Heart left ventricle (tissue), 13 donors: ENCODE results near the gene TMEM43.

Experiments used
- CTCF ChIP-seq, 12 donors: fragments of 200-600 bp; sonication (generic) in 4 of 12; IDR thresholded peaks; one replicate each; pipeline versions ENCODE4 v1.5.0 to v1.8.0; 2018 to 2022; ENCODE audit warnings: antibody characterized with exemption in 12 of 12, mild to moderate bottlenecking in 5 of 12
- POLR2A ChIP-seq, 2 donors: fragments of 450-650 bp; IDR thresholded peaks; one replicate each; pipeline ENCODE4 v1.6.1; 2017; ENCODE audit warnings: antibody characterized with exemption in 2 of 2, mild to moderate bottlenecking in 2 of 2, moderate library complexity in 2 of 2
- donor health status: ischemic (EF 13 %, LVEDD 7.1; RV severe dilation, severe dysfunction).
- donor health status: DM: no; HTN: yes; CAD: no.
- donor health status: DM: no; HTN: no; CAD: no.
- donor health status: ischemic (EF 25% LVEDD 6.9; RV normal size, moderate dysfunction).
- donor health status: ischemic (EF 25% LVEDD 5.7; RV mildly dilated, moderate dysfunction).
- donor health status: ischemic (EF 35%, LVEDD 5.7; RV mildly dilated, moderate dysfunction).
- donor health status: nonischemic (EF 11% LVEDD 7.7; RV severe dilation, severe dysfunction).
- donor health status: DM: yes; HTN: yes; CAD: no.
- donor health status: PGD.
- donor health status: ischemic (EF 29% LVEDD 5.4; RV normal size, mild dysfunction).
- donor health status: nonischemic (EF 23%, LVEDD 6.1; RV moderate dilation, normal function).

GRCh38 chr3:14126887-14127505 is 2.1 kb downstream of the TMEM43 start:
- TF ChIP-seq POLR2A (IDR thresholded peaks at IDR 0.05), result no peak
- no peak for TF ChIP-seq CTCF (IDR thresholded peaks at IDR 0.05)
